ENCODE data around the gene CCAR1.

GRCh38 chr10:68787813-68788212, 66.8 kb downstream of the CCAR1 start:
- no peak for TF ChIP-seq POLR2A (IDR thresholded peaks at IDR 0.05)
- TF ChIP-seq CTCF (IDR thresholded peaks at IDR 0.05 in 4 of 5, conservative IDR thresholded peaks at IDR 0.05 in 1 of 5): no peak

Data from gastrocnemius medialis (tissue), 4 donors.